ENCODE results near the gene TMSB4X.
"Not testable (repeated sequence)": the region's sequence is repeated elsewhere in the genome, so short reads cannot be mapped to it uniquely, and the experiment has no call there.

Gene TMSB4X

DNA sequence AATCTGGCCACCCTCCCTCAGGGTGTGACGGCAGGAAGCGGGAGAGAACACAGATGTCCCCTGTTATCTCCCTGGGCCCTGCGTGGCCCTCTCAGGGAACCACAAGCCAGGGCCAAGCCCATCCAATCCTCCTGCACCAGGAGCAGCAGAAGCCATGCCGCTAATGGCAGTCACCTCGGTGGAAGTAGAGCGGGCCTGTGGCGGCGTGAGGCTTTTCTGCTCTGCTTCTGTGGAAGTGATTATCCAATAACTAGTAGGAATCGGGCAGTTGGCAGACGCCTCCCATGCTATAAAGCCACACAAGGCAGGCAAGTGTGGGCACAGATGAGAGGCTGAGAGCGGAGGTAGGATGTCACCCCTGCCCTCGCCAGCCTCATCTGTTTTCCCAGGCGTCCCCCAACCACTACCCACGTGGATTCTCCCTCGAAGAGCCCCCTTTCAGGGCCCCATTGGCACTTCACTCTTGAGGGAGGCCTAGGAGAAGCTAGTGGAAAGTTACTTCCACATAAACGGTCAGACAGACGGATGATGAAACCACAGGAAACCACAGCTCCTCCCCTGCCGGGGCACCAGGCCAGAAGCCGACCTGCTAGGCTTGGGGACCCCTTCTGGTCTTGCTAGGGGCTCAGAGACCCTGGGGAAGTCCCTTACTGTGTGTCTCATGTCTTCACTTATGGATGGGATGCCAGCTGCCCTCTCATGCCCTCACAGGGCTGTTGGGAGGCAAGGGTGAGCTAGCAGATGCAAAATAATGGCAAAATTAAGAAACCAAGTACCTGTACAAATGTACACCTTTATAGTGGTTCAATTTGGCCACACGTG lies 18.8 kb upstream of the TMSB4X start:
- DNase-seq, result no peak

DNA sequence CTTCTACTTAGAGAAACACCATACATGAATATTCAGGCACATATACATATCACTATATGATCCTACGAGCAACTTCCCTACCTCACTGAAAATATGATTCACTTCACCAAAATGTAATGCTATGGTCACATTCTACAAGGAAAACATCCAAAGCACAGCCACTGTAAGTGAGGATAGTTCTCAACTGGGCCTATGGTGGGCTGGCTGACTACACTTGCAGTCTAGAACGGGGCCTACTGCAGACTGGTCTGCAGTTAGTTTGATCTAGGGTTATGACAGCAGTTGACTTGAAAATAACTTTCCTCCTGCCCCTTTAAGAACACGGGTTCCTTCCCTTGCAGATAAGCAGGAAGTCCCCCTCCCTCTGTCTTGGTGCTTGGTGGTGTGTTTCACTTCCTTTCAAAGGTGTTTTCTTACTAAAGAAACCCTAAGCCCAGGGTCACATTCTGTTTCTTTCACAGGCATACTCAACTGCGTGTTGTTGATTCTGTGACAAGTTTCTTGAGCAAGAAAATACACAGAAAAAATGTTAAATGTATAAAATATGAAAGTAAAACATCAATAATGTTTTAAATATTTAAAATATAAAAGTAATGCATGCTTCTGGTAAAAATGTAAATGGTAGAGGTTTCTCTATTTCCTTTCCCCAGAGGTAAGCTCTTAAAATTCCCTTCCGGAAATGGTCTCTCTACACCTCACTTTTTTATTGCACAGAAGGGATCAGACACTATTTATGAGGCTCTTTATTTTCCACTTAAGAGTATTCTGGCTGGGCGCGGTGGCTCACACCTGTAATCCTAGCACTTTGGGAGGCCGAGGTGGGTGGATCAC lies 18.0 kb upstream of the TMSB4X start:
- DNase-seq, result no peak

DNA sequence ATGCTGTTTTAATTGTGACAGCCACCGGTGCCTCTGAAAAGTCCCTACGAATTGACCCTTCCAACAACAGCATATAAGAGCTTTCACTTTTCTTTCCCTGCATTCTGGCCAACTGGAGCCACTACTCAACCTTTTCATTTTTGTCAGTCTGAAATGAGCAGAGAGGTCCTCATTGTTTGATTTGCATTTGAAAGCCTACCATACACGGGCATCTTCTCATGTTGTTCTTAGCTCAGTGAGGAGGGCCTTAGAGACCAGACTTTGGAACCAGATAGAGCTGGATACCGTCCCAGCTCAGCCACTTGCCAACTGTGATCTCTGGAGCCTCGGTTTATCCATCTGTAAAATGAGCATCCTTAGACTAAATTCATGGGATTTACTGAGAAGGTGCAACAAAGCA lies 16.9 kb upstream of the TMSB4X start:
- no peak for DNase-seq

DNA sequence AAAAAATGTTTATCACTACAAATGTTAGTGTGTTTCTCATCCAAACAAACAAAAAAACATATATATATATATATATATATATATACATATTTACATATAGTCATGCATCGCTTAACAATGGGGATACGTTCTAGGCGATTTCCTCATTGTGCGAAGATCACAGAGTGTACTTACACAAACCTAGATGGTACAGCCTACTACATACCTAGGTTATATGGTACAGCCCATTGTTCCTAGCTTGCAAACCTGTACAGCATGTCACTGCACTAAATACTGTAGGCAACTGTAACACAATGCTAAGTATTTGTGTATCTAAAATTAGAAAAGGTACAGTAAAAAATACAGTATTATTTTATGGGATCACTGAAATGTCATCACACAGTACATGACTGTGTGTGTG lies 16.4 kb upstream of the TMSB4X start:
- no peak for DNase-seq

DNA sequence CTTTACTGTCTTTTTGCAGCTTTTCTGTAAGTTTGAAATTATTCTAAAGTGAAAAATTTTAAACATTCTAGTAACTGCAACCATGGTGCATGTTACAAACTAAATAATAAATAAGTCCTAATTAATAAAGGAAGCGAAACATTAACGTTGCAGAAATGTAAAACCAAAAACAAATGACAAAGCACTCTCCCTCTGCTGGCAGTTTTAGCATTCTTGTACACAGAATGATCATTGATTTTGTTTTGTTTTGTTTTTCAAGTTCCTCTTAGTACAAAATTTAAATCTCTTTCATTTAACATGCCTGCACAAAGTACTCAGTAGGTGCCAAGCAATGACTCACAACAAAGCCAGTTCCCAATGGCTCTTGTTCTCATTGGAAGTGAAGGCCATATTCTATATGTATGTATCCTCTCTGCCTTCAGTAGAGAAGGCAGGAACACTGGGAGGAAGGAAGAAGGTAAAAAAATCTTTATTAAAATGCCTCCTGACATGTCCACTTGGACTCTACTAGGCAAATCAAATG lies 13.7 kb upstream of the TMSB4X start:
- no peak for DNase-seq

DNA sequence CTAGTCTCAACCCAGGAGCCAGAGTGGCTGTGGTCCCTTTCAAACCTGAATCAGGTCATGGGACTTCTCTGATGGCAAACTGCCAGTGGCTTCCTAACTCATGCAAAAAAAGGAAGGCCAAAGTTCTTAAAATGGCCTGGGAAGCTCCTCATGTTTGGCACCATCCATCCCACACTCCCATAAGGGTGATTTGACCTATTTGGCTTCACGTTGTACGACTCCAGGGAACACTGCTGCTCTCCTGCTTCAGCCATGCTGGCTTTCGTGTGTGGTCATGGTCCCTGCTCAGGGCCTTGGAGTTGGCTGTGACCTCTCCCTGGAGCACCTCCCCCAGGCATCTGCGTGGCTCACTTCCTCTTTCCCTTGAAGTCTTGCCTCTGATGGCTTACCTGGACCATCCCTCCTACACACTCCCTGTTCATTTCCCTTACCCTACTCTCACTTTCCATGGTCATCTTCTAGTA lies 12.8 kb upstream of the TMSB4X start:
- no peak for DNase-seq

DNA sequence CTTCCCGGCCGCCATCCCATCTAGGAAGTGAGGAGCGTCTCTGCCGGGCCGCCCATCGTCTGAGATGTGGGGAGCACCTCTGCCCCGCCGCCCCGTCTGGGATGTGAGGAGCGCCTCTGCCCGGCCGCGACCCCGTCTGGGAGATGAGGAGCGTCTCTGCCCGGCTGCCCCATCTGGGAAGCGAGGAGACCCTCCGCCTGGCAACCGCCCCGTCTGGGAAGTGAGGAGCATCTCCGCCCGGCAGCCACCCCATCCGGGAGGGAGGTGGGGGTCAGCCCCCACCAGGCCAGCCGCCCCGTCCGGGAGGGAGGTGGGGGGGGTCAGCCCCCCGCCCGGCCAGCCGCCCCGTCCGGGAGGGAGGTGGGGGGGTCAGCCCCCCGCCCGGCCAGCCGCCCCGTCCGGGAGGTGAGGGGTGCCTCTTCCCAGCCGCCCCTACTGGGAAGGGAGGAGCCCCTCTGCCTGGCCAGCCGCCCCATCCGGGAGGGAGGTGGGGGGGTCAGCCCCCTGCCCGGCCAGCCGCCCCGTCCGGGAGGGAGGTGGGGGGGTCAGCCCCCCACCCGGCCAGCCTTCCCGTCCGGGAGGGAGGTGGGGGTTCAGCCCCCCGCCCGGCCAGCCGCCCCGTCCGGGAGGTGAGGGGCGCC lies 11.6 kb upstream of the TMSB4X start:
- not testable (repeated sequence) for DNase-seq

DNA sequence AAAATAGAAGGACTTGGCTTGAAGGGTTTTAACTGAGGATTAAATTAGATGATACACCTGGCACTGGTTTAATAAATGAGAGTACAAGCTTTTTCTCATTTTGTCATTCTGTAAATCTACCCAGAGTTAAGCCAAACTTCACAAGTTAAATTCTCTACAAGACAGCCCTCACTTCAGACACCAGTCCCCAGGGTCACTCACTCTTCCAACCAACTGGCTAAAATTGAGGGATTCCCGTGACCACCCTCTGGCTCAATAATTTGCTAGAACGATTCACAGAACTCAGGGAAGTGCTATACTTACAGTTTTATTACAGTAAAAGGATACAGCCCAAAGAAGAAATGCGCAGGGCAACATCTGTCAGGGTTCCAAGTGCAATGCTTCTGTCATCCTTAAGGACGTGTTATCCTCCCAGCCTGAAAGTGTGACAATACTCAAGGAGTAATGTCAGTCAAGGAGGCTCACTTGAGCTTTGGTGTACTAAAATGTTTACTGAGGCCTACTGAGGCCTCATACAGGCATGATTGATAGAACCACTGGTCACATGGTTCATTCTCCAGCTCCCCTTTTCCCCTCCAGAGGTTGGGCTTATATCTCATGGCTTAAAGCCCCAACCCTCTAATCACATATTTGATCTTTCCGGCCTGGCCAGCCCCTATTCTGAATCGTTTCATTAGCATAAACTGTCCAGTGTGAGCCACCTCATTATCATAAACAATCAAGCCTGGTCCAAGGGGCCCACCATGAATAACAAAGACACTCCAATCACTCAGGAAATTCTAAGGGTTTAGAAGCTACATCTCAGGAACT lies 9.6 kb upstream of the TMSB4X start:
- DNase-seq, result no peak

DNA sequence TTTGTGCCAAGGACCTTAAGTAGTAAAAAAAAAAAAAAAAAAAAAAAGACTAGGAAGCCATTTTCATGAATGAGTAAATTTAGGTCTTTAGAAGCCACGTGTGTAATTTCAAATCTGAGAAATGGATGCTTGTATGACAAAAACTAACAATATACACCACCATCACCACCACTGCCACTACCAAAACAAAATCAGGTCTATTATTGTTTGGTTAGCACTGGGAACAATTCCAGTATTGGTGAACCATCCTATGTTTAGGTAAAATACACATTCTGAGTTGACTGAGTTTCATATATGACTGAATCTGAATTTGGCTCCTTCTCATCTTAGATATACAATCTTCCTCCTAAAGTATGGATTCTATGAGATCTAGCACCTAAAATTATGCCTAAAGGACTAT lies 8.8 kb upstream of the TMSB4X start:
- DNase-seq, result no peak

DNA sequence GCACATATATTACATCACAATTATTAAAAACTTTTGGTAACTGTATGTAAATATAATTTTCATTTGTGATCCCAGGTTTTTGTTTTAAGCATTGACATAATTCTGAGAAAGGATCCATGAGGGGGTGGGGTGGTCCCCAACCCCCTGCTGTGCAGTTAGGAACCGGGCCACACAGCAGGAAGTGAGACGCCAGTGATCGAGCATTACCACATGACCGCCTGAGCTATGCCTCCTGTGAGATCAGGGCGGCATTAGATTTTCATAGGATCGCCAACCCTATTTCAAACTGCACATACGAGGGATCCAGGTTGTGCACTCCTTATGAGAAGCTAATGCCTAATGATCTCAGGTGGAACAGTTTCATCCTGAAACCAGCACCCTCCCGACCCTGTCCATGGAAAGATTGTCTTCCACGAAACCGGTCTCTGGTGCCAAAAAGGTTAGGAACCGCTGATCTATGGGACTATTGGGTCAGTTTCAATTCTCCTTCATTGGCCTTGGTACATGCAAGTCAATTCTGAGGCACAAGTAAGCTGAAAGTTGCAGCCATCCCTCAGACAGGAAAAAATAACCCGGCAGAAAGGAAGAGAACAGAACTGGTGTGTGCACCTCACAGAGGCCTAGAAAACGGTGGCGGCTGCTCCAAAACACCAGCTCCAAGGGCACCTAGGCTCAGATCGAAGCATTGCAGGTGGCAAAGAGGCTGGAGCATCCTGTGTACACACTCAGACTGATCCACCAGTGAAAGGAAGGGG lies 7.0 kb upstream of the TMSB4X start:
- no peak for DNase-seq

DNA sequence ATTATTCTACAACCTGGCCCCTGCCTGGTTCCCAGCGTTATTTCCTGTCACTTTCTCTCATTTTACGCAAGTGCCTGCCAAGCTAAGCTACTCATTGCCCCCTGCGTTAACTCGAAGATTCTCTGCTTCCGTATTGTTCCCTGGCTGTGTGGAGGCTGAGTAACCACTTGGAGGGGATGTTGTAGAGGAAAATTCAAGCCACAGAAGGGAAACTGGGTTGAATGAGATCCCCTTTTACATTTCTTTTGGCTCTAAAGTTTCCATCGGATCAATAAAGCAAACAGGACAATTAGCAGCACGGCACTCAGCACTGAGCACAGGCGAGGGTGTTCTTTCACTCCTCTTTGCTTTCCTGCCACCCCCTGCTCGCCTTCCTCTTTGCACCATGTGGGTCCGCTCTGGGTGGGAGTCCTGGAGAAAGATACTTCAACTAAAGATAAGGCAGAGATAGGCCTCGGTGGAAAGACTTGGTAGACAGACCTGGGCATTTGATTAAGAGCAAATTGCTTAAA lies 4.2 kb upstream of the TMSB4X start:
- no peak for DNase-seq

DNA sequence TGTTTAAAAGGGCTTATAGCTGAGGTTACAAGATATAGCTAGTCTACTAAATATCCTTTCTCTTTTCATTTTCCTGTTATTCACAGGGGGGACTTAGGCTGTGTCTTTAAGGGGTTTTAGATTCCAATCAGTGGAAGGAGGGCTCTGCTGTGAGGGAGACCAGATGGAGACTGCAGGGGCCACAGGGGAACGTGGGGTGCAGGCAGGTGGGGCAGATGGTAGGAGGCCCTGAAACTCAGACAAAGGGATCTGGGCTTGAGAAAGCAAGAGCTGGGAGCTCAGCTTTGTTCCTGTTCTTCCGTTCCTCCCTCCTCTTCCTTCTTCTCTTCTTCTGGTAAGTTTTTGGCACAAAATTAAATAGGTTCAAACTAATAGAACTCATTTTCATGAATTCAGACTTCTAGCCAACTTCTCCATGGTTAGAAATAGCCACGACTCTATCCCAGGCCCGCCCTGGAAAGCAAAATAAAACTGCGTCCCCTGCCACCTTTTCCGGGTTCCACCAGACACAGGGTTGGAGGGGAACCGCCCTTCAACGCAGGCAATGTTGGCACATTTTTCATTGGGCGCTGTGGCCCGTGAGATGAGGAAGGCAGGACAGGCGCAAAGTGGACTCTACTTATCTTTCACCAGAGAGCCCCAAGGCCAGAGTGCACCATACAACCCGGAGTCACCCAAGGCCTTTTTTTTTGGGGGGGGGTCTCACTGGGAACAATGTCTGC lies 3.5 kb upstream of the TMSB4X start:
- no peak for DNase-seq

DNA sequence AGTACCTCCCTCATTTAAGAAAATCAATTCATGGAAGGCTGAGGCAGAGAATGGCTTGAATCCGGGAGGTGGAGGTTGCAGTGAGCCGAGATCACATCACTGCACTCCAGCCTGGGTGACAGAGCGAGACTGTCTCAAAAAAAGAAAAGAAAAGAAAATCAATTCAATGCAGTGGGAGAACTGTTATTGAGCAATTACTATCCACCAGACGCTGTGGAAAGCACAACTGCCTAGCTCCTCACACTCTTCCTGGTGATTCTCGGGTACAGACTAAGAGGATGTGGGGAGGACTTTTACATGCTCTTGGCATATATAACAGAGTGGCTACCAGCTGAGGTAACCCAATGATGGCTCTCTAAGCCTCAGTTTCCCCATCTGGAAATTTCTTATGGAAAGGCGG lies 2.7 kb upstream of the TMSB4X start:
- DNase-seq, result no peak

DNA sequence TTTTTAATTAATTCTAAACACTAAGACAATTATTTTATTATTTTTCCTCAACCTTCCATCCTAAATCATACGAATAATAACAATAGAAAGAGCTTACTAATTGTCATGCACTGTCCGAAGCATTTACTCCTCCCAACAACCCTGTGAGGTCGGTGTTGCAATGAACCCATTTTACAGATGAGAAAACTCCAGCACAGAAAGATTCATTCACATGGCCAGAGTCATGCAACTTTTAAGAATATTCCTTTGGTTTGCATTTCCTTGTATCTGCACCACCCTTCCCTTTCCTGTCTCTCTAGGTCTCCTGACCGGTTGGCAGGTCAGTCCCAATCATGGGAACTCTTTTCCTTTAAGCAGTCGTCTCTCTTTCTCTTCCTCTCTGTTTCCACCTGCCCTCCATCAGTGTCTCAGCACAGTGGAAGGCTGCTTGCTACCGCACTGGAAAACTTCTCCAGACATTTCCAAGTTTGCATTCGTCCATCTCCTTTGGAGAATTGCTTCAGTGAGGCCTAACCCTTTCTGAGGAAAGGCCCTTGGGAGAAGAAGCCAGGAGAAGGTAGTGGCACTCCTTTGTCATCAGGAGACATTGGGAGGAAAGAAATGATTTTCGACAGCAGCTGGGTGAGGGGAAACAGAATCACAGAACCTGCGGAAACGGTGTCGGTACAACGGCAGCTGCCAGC lies 1.9 kb upstream of the TMSB4X start:
- DNase-seq, result no peak

DNA sequence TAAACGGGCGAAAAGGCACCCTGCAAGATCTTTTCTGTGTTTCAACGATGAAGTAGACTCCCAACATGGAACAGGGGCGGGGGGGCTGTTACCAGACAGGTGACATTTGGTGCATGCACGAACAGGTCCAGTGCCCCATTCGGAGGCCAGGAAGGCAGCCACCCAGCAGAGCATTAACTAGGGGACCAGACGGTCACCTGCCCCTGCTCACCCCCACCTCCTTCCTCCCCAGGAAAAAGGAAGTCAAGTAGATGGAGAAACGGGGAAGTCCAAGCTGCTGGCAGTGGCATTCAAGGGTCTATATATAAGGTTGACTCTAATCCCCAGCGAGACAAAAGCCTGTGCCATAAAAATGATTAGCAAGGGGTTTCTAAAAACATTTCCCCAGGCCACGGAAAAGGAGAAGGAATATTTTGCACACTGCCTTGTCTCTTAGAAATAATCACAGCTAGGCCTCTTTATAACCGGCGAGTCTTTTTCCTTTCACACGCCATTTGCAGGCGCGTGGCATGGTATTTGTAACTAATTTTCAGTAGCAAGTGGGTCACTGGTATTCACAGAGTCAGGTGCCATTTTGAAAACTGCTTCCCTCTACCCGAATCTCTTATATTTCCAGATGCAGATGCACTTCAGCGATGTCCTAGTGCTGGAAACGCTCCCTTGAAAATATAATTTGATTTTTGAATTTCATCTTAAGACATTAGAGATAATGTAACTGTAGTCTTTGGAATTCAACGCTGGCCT lies 1.2 kb upstream of the TMSB4X start:
- no peak for DNase-seq

DNA sequence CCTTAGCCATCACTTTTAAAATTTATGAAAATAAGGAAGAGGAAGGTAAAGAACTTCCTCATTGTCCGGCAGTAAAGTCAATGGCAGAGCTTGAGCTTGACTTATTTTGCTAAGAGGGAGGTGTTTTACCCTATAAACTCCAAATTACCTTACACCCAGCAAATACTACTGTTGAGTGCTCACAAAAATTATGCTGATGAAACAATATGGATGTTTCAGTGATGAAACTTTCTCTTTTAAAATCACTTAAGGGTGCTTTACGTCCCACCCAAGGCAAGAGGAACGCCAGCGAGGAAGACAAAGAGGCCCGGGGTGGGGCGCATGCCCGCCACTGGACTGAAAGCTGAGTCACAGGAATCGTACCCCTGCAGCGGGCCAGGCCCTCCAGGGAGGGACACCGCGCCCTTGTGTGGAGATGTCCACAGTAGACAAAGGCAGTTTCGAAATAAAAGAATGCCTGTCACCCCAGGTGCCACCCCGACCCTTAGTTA lies 560 bp upstream of the TMSB4X start:
- no peak for DNase-seq

DNA sequence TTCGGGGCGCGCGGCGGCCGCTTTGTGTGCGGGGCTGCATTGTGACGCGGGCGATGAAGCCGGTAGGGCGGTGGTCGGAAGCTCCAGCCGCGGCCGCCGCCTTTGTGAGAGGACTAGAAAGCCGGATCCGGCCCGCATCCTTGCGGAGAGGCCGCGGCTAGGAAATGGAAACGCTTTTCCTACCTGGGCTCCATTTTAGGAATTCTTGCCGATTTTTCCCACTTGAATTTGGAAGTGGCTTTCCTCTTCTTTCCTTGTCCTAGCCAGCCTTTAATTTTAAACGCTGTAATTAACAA lies 708 bp downstream of the TMSB4X start:
- DNase-seq, result no peak

DNA sequence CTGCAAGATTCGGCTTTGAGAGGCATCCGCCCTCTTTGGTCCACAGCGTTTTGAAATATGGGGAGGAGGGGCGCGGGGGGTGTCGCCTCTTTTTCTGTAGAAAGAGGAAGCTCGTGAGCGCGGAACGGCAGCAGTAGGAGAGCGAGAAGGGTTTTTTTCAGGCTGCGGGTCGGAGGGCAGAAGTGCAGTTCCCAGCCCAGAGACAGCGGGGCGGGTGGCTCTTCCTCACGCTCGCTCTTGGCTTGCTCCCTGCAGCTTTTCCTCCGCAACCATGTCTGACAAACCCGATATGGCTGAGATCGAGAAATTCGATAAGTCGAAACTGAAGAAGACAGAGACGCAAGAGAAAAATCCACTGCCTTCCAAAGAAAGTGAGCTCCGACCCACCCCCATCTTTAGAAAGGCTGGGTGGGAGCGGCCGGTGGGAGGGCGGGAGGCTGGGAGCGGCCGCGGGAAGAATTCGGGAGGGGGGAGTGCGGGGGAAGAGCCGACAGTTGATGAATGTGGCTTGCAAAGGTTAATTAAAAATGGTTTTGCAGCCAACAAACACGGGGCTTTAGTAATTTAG lies 1.2 kb downstream of the TMSB4X start:
- DNase-seq, result no peak

All from NCI-H2029 (cell line).